NB4 (cell line): ENCODE data around the gene PANK2.

Experiments used
- DNase-seq: peaks from one replicate; pipeline ENCODE4 v3.0.0; 2010; ENCODE audit warnings: low read depth
- H3K4me3 ChIP-seq: one replicate; pipeline ENCODE4 v1.5.1; 2011; ENCODE audit warnings: mild to moderate bottlenecking, low read depth, low read length, moderate library complexity
- CTCF ChIP-seq: IDR thresholded peaks from one replicate; pipeline ENCODE4 v1.5.1; 2012; ENCODE audit warnings: low read depth, low read length
- MAX ChIP-seq: IDR thresholded peaks from 2 replicates; pipeline ENCODE4 v1.6.1; 2011; ENCODE audit warnings: low read depth, low read length
- MYC ChIP-seq: IDR thresholded peaks from 2 replicates; pipeline ENCODE4 v1.6.1; 2011; ENCODE audit warnings: low read depth, low read length
- POLR2A ChIP-seq: IDR thresholded peaks from 2 replicates; pipeline ENCODE4 v1.6.1; 2011; ENCODE audit warnings: mild to moderate bottlenecking; ENCODE audit not compliant: insufficient read length; ENCODE audit errors: extremely low read depth

PANK2 gene

GRCh38 chr20:3885715-3886114 is 3.5 kb upstream of the PANK2 start:
- DNase-seq: no peak
- TF ChIP-seq MYC: no peak
- no peak for TF ChIP-seq CTCF
- TF ChIP-seq MAX: no peak
- no peak overlapping the region for H3K4me3 ChIP-seq

- TF ChIP-seq CTCF (no peak), MAX (no peak), MYC (no peak), POLR2A (no peak)
- DNase-seq: peak; percentile 54
- peak overlapping the region; percentile 98 for H3K4me3 ChIP-seq
Observed at GRCh38 chr20:3887876-3888620, 1.1 kb upstream of the PANK2 start.

GRCh38 chr20:3889489-3890397 is 556 bp downstream of the PANK2 start:
- H3K4me3 ChIP-seq: peak overlapping the region; percentile 98
- no peak for TF ChIP-seq CTCF
- TF ChIP-seq MAX: no peak
- no peak for TF ChIP-seq POLR2A
- DNase-seq: peak; percentile 68

- TF ChIP-seq MAX (0 out of 2 replicates have a peak, but pooled peaks have one; percentile 17), POLR2A (no peak)
- no peak for DNase-seq
- peak overlapping the region; percentile 98 for H3K4me3 ChIP-seq
Observed at GRCh38 chr20:3890398-3890751, 1.2 kb downstream of the PANK2 start.

- no peak for DNase-seq
- peak overlapping the region; percentile 98 for H3K4me3 ChIP-seq
- no peak for TF ChIP-seq MAX
- TF ChIP-seq POLR2A: no peak
- no peak for TF ChIP-seq MYC
- no peak for TF ChIP-seq CTCF
Observed at GRCh38 chr20:3890999-3891929, 2.1 kb downstream of the PANK2 start.
